NCI-H748 (cell line): ENCODE measurements around the gene KCNK10.
A peak's percentile ranks its signal among the peaks of the same experiment; 100 is the strongest.

Source experiments
- DNase-seq: peaks from one replicate; lab custom pipeline; 2025; ENCODE audit not compliant: unreplicated experiment; lab: John Stamatoyannopoulos, UW

KCNK10 gene

GRCh38 chr14:88323086-88323522 lies at the start of gene KCNK10:
TSS of gene KCNK10 (minus strand) at chr14:88323269. CDS start at chr14:88322798, 471 bp downstream.
- peak; percentile 80 for DNase-seq

GRCh38 chr14:88369496-88369895 lies 46.4 kb upstream of the KCNK10 start:
- no peak for DNase-seq

GRCh38 chr14:88364710-88365413 lies 41.8 kb upstream of the KCNK10 start:
- DNase-seq: no peak

GRCh38 chr14:88363644-88364043 lies 40.6 kb upstream of the KCNK10 start:
- no peak for DNase-seq

- DNase-seq: no peak
Measured at GRCh38 chr14:88359500-88359899, 36.4 kb upstream of the KCNK10 start.

GRCh38 chr14:88354358-88354757 lies 31.3 kb upstream of the KCNK10 start:
- no peak for DNase-seq

GRCh38 chr14:88352698-88353097 lies 29.6 kb upstream of the KCNK10 start:
- peak; percentile 99 for DNase-seq

- no peak for DNase-seq
Measured at GRCh38 chr14:88351966-88352691, 29.1 kb upstream of the KCNK10 start.

GRCh38 chr14:88348546-88348945 lies 25.5 kb upstream of the KCNK10 start:
- peak; percentile 63 for DNase-seq

GRCh38 chr14:88346048-88346639 lies 23.1 kb upstream of the KCNK10 start:
- DNase-seq: peak; percentile 33

GRCh38 chr14:88342980-88343379 lies 19.9 kb upstream of the KCNK10 start:
- no peak for DNase-seq

- DNase-seq: no peak
Measured at GRCh38 chr14:88340357-88340756, 17.3 kb upstream of the KCNK10 start.

- peak; percentile 16 for DNase-seq
Measured at GRCh38 chr14:88333036-88333435, 10.0 kb upstream of the KCNK10 start.

- peak; percentile 81 for DNase-seq
Measured at GRCh38 chr14:88327497-88327896, 4.4 kb upstream of the KCNK10 start.

GRCh38 chr14:88326352-88327103 lies 3.5 kb upstream of the KCNK10 start:
- DNase-seq: peak; percentile 69

GRCh38 chr14:88325883-88326282 lies 2.8 kb upstream of the KCNK10 start:
- no peak for DNase-seq

GRCh38 chr14:88324930-88325329 lies 1.9 kb upstream of the KCNK10 start:
- DNase-seq: no peak

- no peak for DNase-seq
Measured at GRCh38 chr14:88324491-88324890, 1.4 kb upstream of the KCNK10 start.

- peak; percentile 87 for DNase-seq
Measured at GRCh38 chr14:88323523-88324199, 592 bp upstream of the KCNK10 start.

- no peak for DNase-seq
Measured at GRCh38 chr14:88322504-88323085, 474 bp downstream of the KCNK10 start.
